Measurements from ENCODE around the gene NEUROD4.

- TF ChIP-seq CTCF (IDR thresholded peaks at IDR 0.05) = no peak
- TF ChIP-seq ZBTB43 (CRISPR knock-in tag; IDR thresholded peaks at IDR 0.05) = no peak
- no peak for TF ChIP-seq ATF3 (CRISPR knock-in tag; conservative IDR thresholded peaks at IDR 0.05)
- TF ChIP-seq SMAD3 (CRISPR knock-in tag; IDR thresholded peaks at IDR 0.05; ENCODE audit: borderline replicate concordance) = no peak
- TF ChIP-seq TEAD1 (CRISPR knock-in tag; IDR thresholded peaks at IDR 0.05) = no peak
- no peak for TF ChIP-seq USF2 (CRISPR knock-in tag; IDR thresholded peaks at IDR 0.05)
- no peak for TF ChIP-seq ELF4 (CRISPR knock-in tag; IDR thresholded peaks at IDR 0.05; ENCODE audit: low read depth)
- no peak for TF ChIP-seq CREB1 (CRISPR knock-in tag; IDR thresholded peaks at IDR 0.05)
- TF ChIP-seq SMAD4 (CRISPR knock-in tag; IDR thresholded peaks at IDR 0.05) = no peak
- TF ChIP-seq JUN (CRISPR knock-in tag; IDR thresholded peaks at IDR 0.05) = no peak
- TF ChIP-seq NR2C2 (CRISPR knock-in tag; IDR thresholded peaks at IDR 0.05) = no peak
Measured at GRCh38 chr12:55025508-55025907, 5.7 kb downstream of the NEUROD4 start.
